HepG2 (cell line): ENCODE data around the gene CARD9. TPM values are rescaled to one million over a fixed set of nuclear protein-coding genes. Genes with fewer than 3 reads are reported as not detected.

Source experiments
- ATAC-seq: fragments of 200-7000 bp; cut with Tn5 transposase; 3 replicates; pipeline ENCODE4 v1.9.1; 2020; ENCODE audit warnings: mild to moderate bottlenecking, moderate library complexity
- BruUV-seq: library from RNA; stranded (reverse); fragments of 400-500 nt; replicated peaks from 2 replicates; lab custom pipeline; 2021; lab: Mats Ljungman, UMichigan
- CTCF ChIA-PET: fragments of 300-600 bp; formaldehyde crosslinking; extraction: SDS; loops from one replicate; lab custom pipeline; 2021; ENCODE audit warnings: low total read pairs, inconsistent platforms, low intra/inter-chr PET ratio; lab: Yijun Ruan, JAX
- POLR2A ChIA-PET: fragments of 350-600 bp; sonication (Branson Sonifier 250); formaldehyde crosslinking; loops from one replicate; lab custom pipeline; 2020; ENCODE audit warnings: antibody characterized with exemption, inconsistent platforms; lab: Yijun Ruan, JAX
- DNase-seq: peaks from one replicate; pipeline ENCODE4 v3.0.0-alpha.2; 2015; ENCODE audit warnings: low spot score
- FAIRE-seq: peaks from 3 replicates; lab custom pipeline; 2011; peaks lifted over from hg19 to GRCh38; lab: Jason Lieb, UNC
- H2AFZ ChIP-seq: one replicate; pipeline ENCODE4 v1.6.1; 2011; ENCODE audit warnings: low read length, inconsistent platforms
- H3K27ac ChIP-seq: fragments of 300-600 bp; 3 replicates; pipeline ENCODE4 v1.8.0; 2011; ENCODE audit warnings: mixed run types, mild to moderate bottlenecking, mixed read lengths, low read length, inconsistent platforms; ENCODE audit not compliant: insufficient read depth; ENCODE audit errors: extremely low read length
- H3K27me3 ChIP-seq, 2 experiments: fragments of 200-600 bp in 1 of 2; 2 replicates in 1 of 2; 3 replicates in 1 of 2; pipeline versions ENCODE4 v1.6.0 to v1.8.0; 2011; ENCODE audit warnings: low read length in 2 of 2, mild to moderate bottlenecking in 2 of 2, moderate library complexity in 2 of 2, inconsistent platforms in 1 of 2; ENCODE audit not compliant: insufficient read depth in 2 of 2, control insufficient read depth in 1 of 2
- H3K36me3 ChIP-seq, 2 experiments: fragments of 200-600 bp in 1 of 2; replicated peaks in 1 of 2; 2 replicates in 1 of 2; 3 replicates in 1 of 2; pipeline versions ENCODE4 v1.5.1 to v1.8.0; 2011; ENCODE audit warnings: low read length in 2 of 2, inconsistent platforms in 1 of 2; ENCODE audit not compliant: insufficient read depth in 2 of 2, control insufficient read depth in 1 of 2
- H3K4me1 ChIP-seq: 2 replicates; pipeline ENCODE4 v1.5.1; 2012; ENCODE audit warnings: low read length, inconsistent platforms; ENCODE audit not compliant: insufficient read depth
- H3K4me2 ChIP-seq: 2 replicates; pipeline ENCODE4 v1.6.0; 2011; ENCODE audit warnings: low read depth, low read length, inconsistent platforms
- H3K4me3 ChIP-seq, 3 experiments: fragments of 200-600 bp in 1 of 3; sonication (generic), shearing (Covaris generic) in 1 of 3; replicated peaks in 1 of 3; 2 replicates each; pipeline ENCODE4 v1.5.1; 2011 to 2016; ENCODE audit warnings: low read length in 3 of 3, inconsistent platforms in 2 of 3, low read depth in 2 of 3, mild to moderate bottlenecking in 2 of 3, control low read depth in 1 of 3, mixed read lengths in 1 of 3; ENCODE audit not compliant: insufficient read depth in 1 of 3
- H3K79me2 ChIP-seq: one replicate; pipeline ENCODE4 v1.6.1; 2011; ENCODE audit warnings: low read length, inconsistent platforms; ENCODE audit not compliant: insufficient read depth
- H3K9ac ChIP-seq: 2 replicates; pipeline ENCODE4 v1.6.0; 2011; ENCODE audit warnings: mild to moderate bottlenecking, low read depth, low read length, inconsistent platforms; ENCODE audit not compliant: insufficient read depth
- H3K9me3 ChIP-seq: 2 replicates; pipeline ENCODE4 v1.5.1; 2012; ENCODE audit warnings: mild to moderate bottlenecking, low read length
- H4K20me1 ChIP-seq: 2 replicates; pipeline ENCODE4 v1.6.0; 2011; ENCODE audit warnings: inconsistent platforms, mild to moderate bottlenecking, low read length, moderate library complexity; ENCODE audit not compliant: insufficient read depth
- CENPT ChIP-seq: sonication (generic); formaldehyde crosslinking; IDR thresholded peaks from 2 replicates; pipeline ENCODE4 v1.8.0; 2022; ENCODE audit warnings: low read depth, mild to moderate bottlenecking, moderate library complexity, missing genetic modification reagents
- HDAC2 ChIP-seq: sonication (generic); formaldehyde crosslinking; IDR thresholded peaks from 2 replicates; pipeline ENCODE4 v1.4.0; 2020; ENCODE audit warnings: missing genetic modification reagents
- HNRNPL ChIP-seq: fragments of 200-400 bp; formaldehyde crosslinking; IDR thresholded peaks from 2 replicates; pipeline ENCODE4 v1.6.1; 2017; ENCODE audit warnings: mild to moderate bottlenecking, low read depth, low read length
- RXRA ChIP-seq: sonication (generic); formaldehyde crosslinking; IDR thresholded peaks from 2 replicates; pipeline ENCODE4 v1.5.1; 2020; ENCODE audit warnings: missing genetic modification reagents
- ZFP62 ChIP-seq: sonication (generic); formaldehyde crosslinking; IDR thresholded peaks from 2 replicates; pipeline ENCODE4 v1.4.0; 2020; ENCODE audit warnings: missing genetic modification reagents
- ZNF264 ChIP-seq: sonication (generic); formaldehyde crosslinking; IDR thresholded peaks from 2 replicates; pipeline ENCODE4 v1.4.0; 2020; ENCODE audit warnings: missing genetic modification reagents
- ZSCAN30 ChIP-seq: sonication (generic); formaldehyde crosslinking; IDR thresholded peaks from 2 replicates; pipeline ENCODE4 v1.5.0; 2020; ENCODE audit warnings: mild to moderate bottlenecking, missing genetic modification reagents
- WGBS: methylation state at CpG from one replicate; pipeline ENCODE4 v1.1.6; 2017; ENCODE audit warnings: low lambda C conversion rate; 5-methylcytosine and 5-hydroxymethylcytosine counted together
- in situ Hi-C: cut with HindIII; loops from 2 replicates; pipeline ENCODE4 v1.10.0; 2017; ENCODE audit warnings: low pct_unique_long_range_greater_than_20kb; ENCODE audit not compliant: extremely low pct_ligation_motif_present
- intact Hi-C: fragments of 100-400 bp; cut with micrococcal nuclease; formaldehyde crosslinking; loops from one replicate; pipeline ENCODE4 v1.10.0; 2022; ENCODE audit not compliant: unreplicated experiment
- polyA plus RNA-seq, 8 experiments: library from polyadenylated mRNA; depleted of rRNA in 3 of 8; stranded (reverse) in 7 of 8; unstranded in 1 of 8; fragments of >200 nt; fragmentation: Illumina TruSeq in 4 of 8; extraction: Trizol in 4 of 8; gene quantifications; 2 replicates each; pipeline versions ENCODE4 v1.2.1 to v1.2.3, GENCODE V29; 2011 to 2016; ENCODE audit warnings: low read depth in 4 of 8, missing spikeins in 1 of 8, mixed read lengths in 1 of 8; ENCODE audit not compliant: insufficient read depth in 1 of 8
- total RNA-seq, 5 experiments: library from RNA; depleted of rRNA; stranded (reverse); fragments of >200 nt; fragmentation: Illumina TruSeq; extraction: Trizol; gene quantifications; 2 replicates each; pipeline ENCODE4 v1.2.3, GENCODE V29; 2016; ENCODE audit warnings: low read depth in 1 of 5
- TF ChIP-seq, protein P1 (sequence below): sonication (generic); formaldehyde crosslinking; IDR thresholded peaks from 2 replicates; pipeline ENCODE4 v1.4.0; 2020; ENCODE audit warnings: missing genetic modification reagents, borderline replicate concordance

CARD9 gene
- total and polyA plus RNA-seq, 2 of the 13 experiments (the other 11 are each of a cell fraction or from before 2014, with no cell fraction given), result 3.3 to 7.4 TPM

DNA sequence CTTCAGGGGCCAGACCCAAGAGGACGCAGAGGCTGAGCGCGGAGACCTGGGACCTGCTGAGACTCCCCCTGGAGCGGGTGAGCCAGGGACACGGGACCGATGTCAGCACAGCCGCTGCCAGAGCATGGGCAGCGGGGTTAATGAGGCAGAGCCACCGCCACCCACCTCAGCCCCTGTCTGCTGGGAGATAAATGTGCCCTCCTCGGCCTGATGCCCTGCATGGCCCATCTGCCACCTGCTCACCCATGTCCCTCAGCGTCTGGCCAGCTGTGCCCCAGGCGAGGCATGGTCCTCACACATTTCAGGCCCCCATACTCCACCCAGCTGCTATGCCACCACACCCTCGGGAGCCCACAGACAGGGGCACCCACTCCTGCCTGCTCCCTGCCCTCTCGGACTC is 24.8 kb downstream of the CARD9 start:
- in situ Hi-C loops, result loop anchor here (25.0 kb wide), 1 partner anchor 289 kb away; no protein-coding TSS in a partner anchor
- Histone ChIP-seq H3K4me1 (peaks cover 39% of the 10 kb centered on the region), H3K27me3 (peaks cover 0 to 10% of the 10 kb centered on the region in 2 experiments; a peak in 3 of 5 replicates), H3K27ac (no peak overlapping the region), H4K20me1 (no peaks in the 10 kb centered on the region), H3K9me3 (no peaks in the 10 kb centered on the region), H3K36me3 (no peaks in the 10 kb centered on the region), H3K79me2 (no peaks in the 10 kb centered on the region), H2AFZ (no peak overlapping the region), H3K4me2 (no peak overlapping the region), H3K9ac (no peak overlapping the region), H3K4me3 (no peak overlapping the region)
- intact Hi-C loops, result no loop called here
- BruUV-seq, result no TSS peak
- ATAC-seq, result no peak
- no peak for DNase-seq
- ChIA-PET CTCF (no interaction called here), POLR2A (no interaction called here)
- WGBS, result 94% methylated on average over 6 of the region's 14 CpGs
- FAIRE-seq, result no peak
- 0 out of 2 replicates have a peak, but pooled peaks have one; percentile 40 for TF ChIP-seq HNRNPL
- TF ChIP-seq, protein P1, sequence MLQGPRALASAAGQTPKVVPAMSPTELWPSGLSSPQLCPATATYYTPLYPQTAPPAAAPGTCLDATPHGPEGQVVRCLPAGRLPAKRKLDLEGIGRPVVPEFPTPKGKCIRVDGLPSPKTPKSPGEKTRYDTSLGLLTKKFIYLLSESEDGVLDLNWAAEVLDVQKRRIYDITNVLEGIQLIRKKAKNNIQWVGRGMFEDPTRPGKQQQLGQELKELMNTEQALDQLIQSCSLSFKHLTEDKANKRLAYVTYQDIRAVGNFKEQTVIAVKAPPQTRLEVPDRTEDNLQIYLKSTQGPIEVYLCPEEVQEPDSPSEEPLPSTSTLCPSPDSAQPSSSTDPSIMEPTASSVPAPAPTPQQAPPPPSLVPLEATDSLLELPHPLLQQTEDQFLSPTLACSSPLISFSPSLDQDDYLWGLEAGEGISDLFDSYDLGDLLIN, result no peak

DNA sequence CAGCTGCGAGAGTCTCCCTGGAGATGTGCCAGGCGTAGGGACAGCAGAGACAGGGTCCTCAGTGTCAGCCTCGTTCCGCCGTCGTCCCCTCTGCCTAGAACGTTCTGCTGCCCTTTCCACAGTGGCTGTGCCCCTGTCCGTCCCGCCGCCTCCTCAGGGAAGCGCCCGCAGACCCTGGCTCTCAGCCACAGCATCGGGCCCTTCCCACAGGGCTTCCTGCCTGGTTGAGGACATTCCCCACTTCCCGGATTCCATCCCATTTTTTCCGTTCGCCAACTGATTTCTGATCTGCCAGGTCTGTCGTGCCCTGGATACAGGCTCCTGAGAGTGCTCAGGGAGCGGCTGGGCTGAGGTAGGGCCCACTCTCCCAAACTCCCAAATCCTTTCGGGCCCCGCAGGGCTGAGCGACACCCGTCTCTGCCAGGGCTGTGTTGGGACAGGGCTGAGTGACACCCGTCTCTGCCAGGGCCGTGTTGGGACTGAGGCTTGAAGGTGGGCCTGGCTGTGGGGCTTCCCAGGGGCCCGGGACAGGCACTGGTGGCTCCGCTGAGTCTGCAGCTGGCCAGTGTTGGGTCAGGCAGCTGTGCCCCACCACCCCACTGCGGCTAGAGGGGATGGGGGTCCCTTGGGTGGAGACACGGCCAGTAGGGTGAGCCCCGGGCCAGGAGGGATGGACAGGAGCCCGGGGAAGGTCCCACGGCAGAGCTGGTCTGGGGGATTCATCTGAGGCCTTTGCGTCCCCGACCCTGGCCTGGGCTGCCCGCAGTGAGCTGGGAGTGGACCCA is 25.8 kb downstream of the CARD9 start:
- Histone ChIP-seq H3K79me2 (no peaks in the 10 kb centered on the region), H3K9me3 (no peaks in the 10 kb centered on the region), H3K4me1 (peaks cover 40% of the 10 kb centered on the region), H3K27ac (no peak overlapping the region), H3K4me3 (no peak overlapping the region), H3K4me2 (no peak overlapping the region), H3K36me3 (no peaks in the 10 kb centered on the region), H3K27me3 (peaks cover 0 to 4% of the 10 kb centered on the region in 2 experiments; a peak in 2 of 5 replicates), H2AFZ (no peak overlapping the region), H3K9ac (no peak overlapping the region), H4K20me1 (no peaks in the 10 kb centered on the region)
- FAIRE-seq (no peak), DNase-seq (no peak), ATAC-seq (no peak)
- TF ChIP-seq ZNF264 (CRISPR knock-in tag) (no peak), RXRA (no peak), ZSCAN30 (CRISPR knock-in tag) (no peak), ZFP62 (CRISPR knock-in tag) (no peak), CENPT (CRISPR knock-in tag) (no peak), HDAC2 (no peak)
- CTCF ChIA-PET, result interaction anchor here (1.0 kb wide), 1 partner anchor 26 kb away, joined by 3 read pairs; the partner anchor contains the start of gene CARD9
- POLR2A ChIA-PET, result no interaction called here
- intact Hi-C loops (no loop called here), in situ Hi-C loops (loop anchor here (25.0 kb wide), 1 partner anchor 290 kb away; no protein-coding TSS in a partner anchor)
- no TSS peak for BruUV-seq
- WGBS, result 73% methylated on average over 22 of the region's 34 CpGs
